IMR-90 (cell line): ENCODE measurements around the gene CAMKMT. TPM values are rescaled to one million over a fixed set of nuclear protein-coding genes. Genes with fewer than 3 reads are reported as not detected.

Experiments
- ATAC-seq: fragments of 200-7000 bp; cut with Tn5 transposase; 2 replicates; pipeline ENCODE4 v1.9.1; 2020; ENCODE audit warnings: low read depth, mild to moderate bottlenecking, moderate library complexity
- BruUV-seq: library from RNA; stranded (reverse); fragments of 400-500 nt; replicated peaks from 2 replicates; lab custom pipeline; 2021; lab: Mats Ljungman, UMichigan
- CTCF ChIA-PET: fragments of 300-600 bp; formaldehyde crosslinking; extraction: SDS; loops from one replicate; lab custom pipeline; 2021; ENCODE audit warnings: antibody characterized with exemption; lab: Yijun Ruan, JAX
- POLR2A ChIA-PET: fragments of 300-600 bp; sonication (Branson Sonifier 250); formaldehyde crosslinking; loops from one replicate; lab custom pipeline; 2022; ENCODE audit warnings: antibody characterized with exemption; ENCODE audit not compliant: unreplicated experiment; lab: Charles Lee
- DNase-seq: peaks from one replicate; pipeline ENCODE4 v3.0.0; 2013
- H2AFZ ChIP-seq: replicated peaks from 2 replicates; pipeline ENCODE3; 2013; ENCODE audit warnings: low read length, mild to moderate bottlenecking; ENCODE audit not compliant: poor library complexity
- H2AK5ac ChIP-seq: 2 replicates; pipeline ENCODE4 v1.6.1; 2013; ENCODE audit warnings: low read depth, low read length, inconsistent platforms
- H2AK9ac ChIP-seq: replicated peaks from 2 replicates; pipeline ENCODE3; 2013; ENCODE audit warnings: mild to moderate bottlenecking, low read depth, low read length, moderate library complexity; ENCODE audit not compliant: poor library complexity
- H2BK120ac ChIP-seq: 2 replicates; pipeline ENCODE4 v1.6.1; 2013; ENCODE audit warnings: low read depth, low read length, inconsistent platforms
- H2BK15ac ChIP-seq: 3 replicates; pipeline ENCODE4 v1.6.1; 2013; ENCODE audit warnings: low read depth, low read length, inconsistent platforms
- H2BK20ac ChIP-seq: 2 replicates; pipeline ENCODE4 v1.6.1; 2013; ENCODE audit warnings: low read depth, mild to moderate bottlenecking, inconsistent platforms, low read length, moderate library complexity
- H2BK5ac ChIP-seq: 2 replicates; pipeline ENCODE4 v1.6.1; 2013; ENCODE audit warnings: mild to moderate bottlenecking, low read depth, low read length, inconsistent platforms; ENCODE audit not compliant: poor library complexity, severe bottlenecking
- H3K14ac ChIP-seq: replicated peaks from 2 replicates; pipeline ENCODE4 v1.6.1; 2013; ENCODE audit warnings: low read depth, low read length, inconsistent platforms
- H3K18ac ChIP-seq: 2 replicates; pipeline ENCODE4 v1.6.1; 2013; ENCODE audit warnings: low read depth, low read length, control low read depth
- H3K23ac ChIP-seq: 2 replicates; pipeline ENCODE4 v1.6.1; 2013; ENCODE audit warnings: low read depth, low read length, inconsistent platforms
- H3K27ac ChIP-seq: 2 replicates; pipeline ENCODE4 v1.5.1; 2013; ENCODE audit warnings: mild to moderate bottlenecking, control low read depth, low read length; ENCODE audit not compliant: insufficient read depth
- H3K27me3 ChIP-seq: 2 replicates; pipeline ENCODE4 v1.6.1; 2013; ENCODE audit warnings: low read length; ENCODE audit not compliant: control insufficient read depth, insufficient read depth
- H3K36me3 ChIP-seq: 2 replicates; pipeline ENCODE4 v1.6.1; 2013; ENCODE audit warnings: low read length, mixed read lengths; ENCODE audit not compliant: control insufficient read depth, insufficient read depth
- H3K4ac ChIP-seq: 2 replicates; pipeline ENCODE4 v1.6.1; 2013; ENCODE audit warnings: low read depth, low read length, inconsistent platforms
- H3K4me1 ChIP-seq: 2 replicates; pipeline ENCODE4 v1.6.1; 2013; ENCODE audit warnings: low read length, mixed read lengths; ENCODE audit not compliant: control insufficient read depth, insufficient read depth
- H3K4me2 ChIP-seq: 2 replicates; pipeline ENCODE4 v1.6.1; 2013; ENCODE audit warnings: low read depth, mild to moderate bottlenecking, control low read depth, low read length, moderate library complexity
- H3K4me3 ChIP-seq: 2 replicates; pipeline ENCODE4 v1.5.1; 2013; ENCODE audit warnings: low read depth, mild to moderate bottlenecking, control low read depth, low read length, moderate library complexity; ENCODE audit not compliant: insufficient read depth
- H3K56ac ChIP-seq: 2 replicates; pipeline ENCODE4 v1.6.1; 2013; ENCODE audit warnings: low read length, inconsistent platforms; ENCODE audit not compliant: insufficient read depth; ENCODE audit errors: extremely low read depth
- H3K79me1 ChIP-seq, 2 experiments: 2 replicates each; pipeline ENCODE4 v1.6.1; 2013; ENCODE audit warnings: low read length in 2 of 2, inconsistent platforms in 1 of 2, low read depth in 1 of 2
- H3K9ac ChIP-seq: 2 replicates; pipeline ENCODE4 v1.6.1; 2013; ENCODE audit warnings: low read depth, low read length, control low read depth
- H3K9me1 ChIP-seq: 2 replicates; pipeline ENCODE4 v1.6.1; 2013; ENCODE audit warnings: low read length, inconsistent platforms; ENCODE audit not compliant: insufficient read depth
- H3K9me3 ChIP-seq: 2 replicates; pipeline ENCODE4 v1.6.1; 2013; ENCODE audit warnings: low read length; ENCODE audit not compliant: control insufficient read depth, insufficient read depth
- H4K20me1 ChIP-seq: 2 replicates; pipeline ENCODE4 v1.6.1; 2013; ENCODE audit warnings: low read length, inconsistent platforms; ENCODE audit not compliant: insufficient read depth
- H4K5ac ChIP-seq: 2 replicates; pipeline ENCODE4 v1.6.1; 2013; ENCODE audit warnings: mild to moderate bottlenecking, low read depth, low read length, control low read depth
- H4K8ac ChIP-seq, 2 experiments: 2 replicates each; pipeline ENCODE4 v1.6.1; 2013; ENCODE audit warnings: low read depth in 2 of 2, low read length in 2 of 2, control low read depth in 1 of 2, inconsistent platforms in 1 of 2
- H4K91ac ChIP-seq: 2 replicates; pipeline ENCODE4 v1.6.1; 2013; ENCODE audit warnings: low read depth, low read length, inconsistent platforms; ENCODE audit not compliant: insufficient read depth
- CHD1 ChIP-seq: IDR thresholded peaks from 2 replicates; pipeline ENCODE4 v1.6.1; 2012; ENCODE audit warnings: low read depth, low read length, improper control_type of control experiment
- RCOR1 ChIP-seq: IDR thresholded peaks from 2 replicates; pipeline ENCODE4 v1.6.1; 2012; ENCODE audit warnings: mild to moderate bottlenecking, low read length, improper control_type of control experiment; ENCODE audit not compliant: insufficient replicate concordance
- RFX5 ChIP-seq: IDR thresholded peaks from 2 replicates; pipeline ENCODE4 v1.8.0; 2012; ENCODE audit warnings: low read depth, mild to moderate bottlenecking, low read length, moderate library complexity
- SMC3 ChIP-seq: fragments of 150-350 bp; IDR thresholded peaks from 2 replicates; pipeline ENCODE4 v1.6.1; 2016; ENCODE audit warnings: low read depth, mild to moderate bottlenecking, antibody characterized with exemption, low read length, moderate library complexity
- WGBS, 2 experiments: methylation state at CpG; one replicate each; pipeline versions ENCODE4 v1.1.5 to v1.1.7; 2013; ENCODE audit warnings: missing lambda C conversion rate in 2 of 2; ENCODE audit not compliant: insufficient read length in 1 of 2; ENCODE audit errors: extremely low coverage in 2 of 2; 5-methylcytosine and 5-hydroxymethylcytosine counted together
- dilution Hi-C: fragments of 300-500 bp; cut with HindIII; formaldehyde crosslinking; loops from one replicate; pipeline ENCODE4 v1.14.3; 2018; ENCODE audit warnings: low sequenced_read_pairs; ENCODE audit not compliant: unreplicated experiment
- in situ Hi-C: fragments of 300-500 bp; cut with MboI; formaldehyde crosslinking; loops from 3 replicates; pipeline ENCODE4 v1.14.3; 2019; ENCODE audit warnings: low sequenced_read_pairs, inconsistent platforms, mixed read lengths
- intact Hi-C: fragments of 100-400 bp; cut with micrococcal nuclease; formaldehyde crosslinking; loops from 2 replicates; pipeline ENCODE4 v1.10.0; 2022
- polyA plus RNA-seq, 3 experiments: library from polyadenylated mRNA; depleted of rRNA; stranded (reverse); fragments of >200 nt; gene quantifications; 2 replicates each; pipeline ENCODE4 v1.2.3, GENCODE V29; 2012; ENCODE audit warnings: low replicate concordance in 1 of 3
- total RNA-seq: library from RNA; depleted of rRNA; stranded (reverse); fragments of >200 nt; gene quantifications from 2 replicates; pipeline ENCODE4 v1.2.3, GENCODE V29; 2012

Gene CAMKMT
- total and polyA plus RNA-seq, 2 of the 4 experiments (the other 2 are of a cell fraction) = 4.4 to 6.8 TPM

DNA sequence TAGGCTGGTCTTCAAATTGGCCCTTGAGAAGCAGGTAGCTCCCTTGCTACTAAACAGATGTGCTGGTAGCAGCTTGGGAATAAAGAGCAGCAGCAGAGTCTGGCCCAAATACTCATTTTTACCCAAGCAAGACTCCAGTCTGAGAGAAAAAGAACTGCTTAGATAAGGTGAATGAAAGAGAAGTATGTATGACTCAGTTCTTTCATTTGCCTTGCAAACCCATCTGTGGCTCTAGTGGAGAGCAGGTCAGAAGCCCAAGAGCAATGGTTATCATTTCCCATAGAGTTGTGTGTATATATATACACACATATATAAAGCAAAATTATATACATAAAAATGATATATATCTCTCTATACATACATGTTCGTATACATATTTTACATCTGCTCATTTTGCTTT, 80.3 kb downstream of the CAMKMT start:
- H3K79me1 ChIP-seq = no peaks in the 10 kb centered on the region
- dilution Hi-C loops (no loop called here), in situ Hi-C loops (no loop called here), intact Hi-C loops (no loop called here)
- H3K9ac ChIP-seq = no peak overlapping the region
- no peak overlapping the region for H2AK5ac ChIP-seq
- H3K36me3 ChIP-seq = no peaks in the 10 kb centered on the region
- no peak overlapping the region for H3K27ac ChIP-seq
- H3K4me3 ChIP-seq = no peak overlapping the region
- H2BK120ac ChIP-seq = no peak overlapping the region
- WGBS, 2 experiments = no CpG with 5 or more reads among the region's 1 CpG
- no peaks in the 10 kb centered on the region for H3K4me1 ChIP-seq
- H3K9me3 ChIP-seq = no peaks in the 10 kb centered on the region
- H3K18ac ChIP-seq = no peak overlapping the region
- no peak for TF ChIP-seq RFX5
- no peak for TF ChIP-seq CHD1
- no peak for TF ChIP-seq RCOR1
- no peak for TF ChIP-seq SMC3
- H3K9me1 ChIP-seq = no peaks in the 10 kb centered on the region
- BruUV-seq = no TSS peak
- H3K4ac ChIP-seq = no peak overlapping the region
- no peak overlapping the region for H2BK15ac ChIP-seq
- H4K5ac ChIP-seq = no peak overlapping the region
- no peak overlapping the region for H4K91ac ChIP-seq
- H3K4me2 ChIP-seq = no peak overlapping the region
- no peak overlapping the region for H3K14ac ChIP-seq
- H3K27me3 ChIP-seq = no peaks in the 10 kb centered on the region
- DNase-seq (peak; percentile 16), ATAC-seq (no peak)
- CTCF ChIA-PET = interaction anchor here (2.1 kb wide), 1 partner anchor 37 kb away, joined by 7 read pairs; no protein-coding TSS in a partner anchor
- no peak overlapping the region for H3K56ac ChIP-seq
- H2AFZ ChIP-seq = no peak overlapping the region
- no peaks in the 10 kb centered on the region for H4K20me1 ChIP-seq
- no peak overlapping the region for H4K8ac ChIP-seq
- no peak overlapping the region for H3K23ac ChIP-seq
- H2AK9ac ChIP-seq = no peak overlapping the region
- H2BK5ac ChIP-seq = no peak overlapping the region
- POLR2A ChIA-PET = no interaction called here
- no peak overlapping the region for H2BK20ac ChIP-seq
